Tibial nerve (tissue), 4 donors: ENCODE data around the gene NTM. TPM values are rescaled to one million over a fixed set of nuclear protein-coding genes. Genes with fewer than 3 reads are reported as not detected.

Experiments
- DNase-seq, 2 donors: peaks; one replicate each; pipeline ENCODE4 v3.0.0-alpha.2; 2019; ENCODE audit warnings: low spot score in 2 of 2
- H3K27ac ChIP-seq, 4 donors: fragments of 200-600 bp; sonication (generic) in 3 of 4; one replicate each; pipeline ENCODE4 v1.5.1; 2017 to 2019; ENCODE audit warnings: mild to moderate bottlenecking in 1 of 4
- H3K27me3 ChIP-seq, 2 donors: fragments of 200-600 bp; sonication (generic) in 1 of 2; one replicate each; pipeline versions ENCODE4 v1.5.1 to v1.6.0; 2017 to 2019
- H3K36me3 ChIP-seq, 3 donors: fragments of 200-600 bp; sonication (generic); one replicate each; pipeline ENCODE4 v1.5.1; 2018 to 2019
- H3K4me1 ChIP-seq, 4 donors: fragments of 200-600 bp; sonication (generic) in 3 of 4; one replicate each; pipeline ENCODE4 v1.5.1; 2017 to 2019
- H3K4me3 ChIP-seq, 4 donors: fragments of 200-600 bp; sonication (generic) in 3 of 4; one replicate each; pipeline ENCODE4 v1.5.1; 2017 to 2019; ENCODE audit warnings: mild to moderate bottlenecking in 1 of 4, moderate library complexity in 1 of 4
- H3K9me3 ChIP-seq, 4 donors: fragments of 200-600 bp; sonication (generic) in 3 of 4; one replicate each; pipeline ENCODE4 v1.5.1; 2017 to 2019
- CTCF ChIP-seq, 5 experiments: fragments of 200-600 bp in 3 of 5; fragments of 450-650 bp in 2 of 5; sonication (generic) in 3 of 5; IDR thresholded peaks; one replicate each; pipeline ENCODE4 v1.5.1; 2016 to 2019; ENCODE audit warnings: antibody characterized with exemption in 5 of 5, mild to moderate bottlenecking in 3 of 5, moderate library complexity in 2 of 5
- EP300 ChIP-seq, 2 donors: sonication (generic); formaldehyde crosslinking; IDR thresholded peaks; one replicate each; pipeline ENCODE4 v1.6.1; 2017; ENCODE audit warnings: antibody characterized with exemption in 2 of 2, mild to moderate bottlenecking in 1 of 2
- POLR2A ChIP-seq, 2 donors: fragments of 450-650 bp; IDR thresholded peaks; one replicate each; pipeline ENCODE4 v1.6.1; 2017; ENCODE audit warnings: antibody characterized with exemption in 2 of 2, mild to moderate bottlenecking in 2 of 2, moderate library complexity in 2 of 2
- WGBS, 2 donors: methylation state at CpG; one replicate each; pipeline ENCODE4 v1.1.5; 2018; 5-methylcytosine and 5-hydroxymethylcytosine counted together
- total RNA-seq, 4 donors: library from RNA; depleted of rRNA; stranded (reverse); fragments of >200 nt; gene quantifications; one replicate each; pipeline ENCODE4 v1.1.0, GENCODE V29; 2016

Gene NTM
- total RNA-seq, 4 donors from 2014 or later, result 3.7 to 11.4 (median 10.8) TPM

- H3K4me3 ChIP-seq, result no peak overlapping the region
- no peaks in the 10 kb centered on the region for H3K27me3 ChIP-seq
- DNase-seq, result no peak
- H3K4me1 ChIP-seq, result no peaks in the 10 kb centered on the region
- TF ChIP-seq CTCF (IDR thresholded peaks at IDR 0.05), result no peak
- TF ChIP-seq POLR2A (IDR thresholded peaks at IDR 0.05), result no peak
- TF ChIP-seq EP300 (IDR thresholded peaks at IDR 0.05), result no peak
- H3K27ac ChIP-seq, result no peak overlapping the region
- H3K9me3 ChIP-seq, result no peaks in the 10 kb centered on the region
- WGBS, 2 donors, result 83% methylated on average over 6 of the region's 6 CpGs
- H3K36me3 ChIP-seq, result no peaks in the 10 kb centered on the region
Observed at GRCh38 chr11:131356206-131356605, 14.2 kb upstream of the NTM start.

GRCh38 chr11:131365329-131365930 lies 5.0 kb upstream of the NTM start:
- TF ChIP-seq CTCF (IDR thresholded peaks at IDR 0.05) (no peak), POLR2A (IDR thresholded peaks at IDR 0.05) (no peak), EP300 (IDR thresholded peaks at IDR 0.05) (no peak)
- WGBS, 2 donors, result 59 to 66% methylated on average over 4 of the region's 4 CpGs
- Histone ChIP-seq H3K27ac (no peak overlapping the region), H3K27me3 (no peaks in the 10 kb centered on the region), H3K4me3 (no peak overlapping the region), H3K36me3 (no peaks in the 10 kb centered on the region), H3K9me3 (no peaks in the 10 kb centered on the region), H3K4me1 (peaks cover 0 to 2% (median 0%) of the 10 kb centered on the region in 4 donors)
- DNase-seq, result no peak

- peaks cover 0 to 28% of the 10 kb centered on the region in 2 donors for H3K27me3 ChIP-seq
- no peak for DNase-seq
- no peaks in the 10 kb centered on the region for H3K36me3 ChIP-seq
- TF ChIP-seq CTCF (IDR thresholded peaks at IDR 0.05), result no peak
- TF ChIP-seq EP300 (IDR thresholded peaks at IDR 0.05), result no peak
- no peak for TF ChIP-seq POLR2A (IDR thresholded peaks at IDR 0.05)
- 9 to 11% methylated on average over 26 of the region's 26 CpGs for WGBS, 2 donors
- no peak overlapping the region for H3K27ac ChIP-seq
- H3K4me1 ChIP-seq, result peaks cover 0 to 20% (median 5%) of the 10 kb centered on the region in 4 donors
- H3K4me3 ChIP-seq, result peak overlapping the region in 3 of 4 donors; percentile 20 to 39 (median 34)
- no peaks in the 10 kb centered on the region for H3K9me3 ChIP-seq
Observed at GRCh38 chr11:131370901-131371790, 731 bp downstream of the NTM start.

GRCh38 chr11:131371791-131372104 lies 1.3 kb downstream of the NTM start:
- WGBS, 2 donors, result 22 to 24% methylated on average over 7 of the region's 7 CpGs
- peaks cover 0 to 28% of the 10 kb centered on the region in 2 donors for H3K27me3 ChIP-seq
- peaks cover 0 to 20% (median 5%) of the 10 kb centered on the region in 4 donors for H3K4me1 ChIP-seq
- no peak overlapping the region for H3K27ac ChIP-seq
- no peak for TF ChIP-seq EP300 (IDR thresholded peaks at IDR 0.05)
- no peak for TF ChIP-seq CTCF (IDR thresholded peaks at IDR 0.05)
- TF ChIP-seq POLR2A (IDR thresholded peaks at IDR 0.05), result no peak
- H3K9me3 ChIP-seq, result no peaks in the 10 kb centered on the region
- no peak for DNase-seq
- H3K4me3 ChIP-seq, result peak overlapping the region in 1 of 4 donors; percentile 39
- no peaks in the 10 kb centered on the region for H3K36me3 ChIP-seq
